ENCODE measurements around the gene PPP1R7.

PPP1R7 gene

DNA sequence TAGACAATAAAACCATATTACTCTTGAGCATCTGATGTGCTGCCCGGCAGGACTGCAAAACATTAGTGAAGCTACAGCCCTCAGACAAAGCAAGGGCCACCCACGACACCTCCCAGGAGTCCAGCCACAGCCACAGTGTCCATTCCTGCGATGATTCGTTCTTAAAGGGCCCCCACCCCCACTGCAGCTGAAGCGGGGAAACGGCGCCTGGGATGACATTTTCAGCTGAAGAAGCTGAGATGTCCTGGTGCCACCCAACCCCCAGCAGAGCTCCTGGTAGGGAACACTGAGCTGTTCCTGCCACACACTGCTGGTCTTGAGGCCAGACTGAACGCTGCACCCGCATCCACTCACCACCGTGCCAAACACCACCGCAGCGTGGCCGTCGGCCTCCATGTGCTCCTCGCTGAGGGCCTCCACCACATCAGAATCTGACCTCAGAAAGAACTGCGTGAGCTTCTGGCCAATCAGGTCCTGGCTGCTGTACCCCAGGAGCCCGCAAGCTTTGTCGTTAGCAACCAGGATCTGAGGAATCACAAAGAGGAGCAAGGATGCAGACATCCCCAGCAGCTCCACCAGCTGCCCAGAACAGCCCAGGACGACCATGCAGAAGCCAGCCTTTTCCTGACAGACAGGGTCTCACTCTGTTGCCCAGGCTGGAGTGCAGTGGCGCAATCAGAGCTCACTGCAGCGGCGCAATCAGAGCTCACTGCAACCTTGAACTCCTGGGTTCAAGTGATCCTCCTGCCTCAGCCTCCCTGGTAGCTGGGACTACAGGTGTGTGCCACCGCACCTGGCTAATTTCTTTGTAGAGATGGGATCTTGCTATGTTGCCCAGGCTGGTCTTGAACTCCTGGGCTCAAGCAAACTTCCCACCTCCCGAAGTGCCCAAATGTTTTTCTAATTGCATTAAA, 10.5 kb upstream of the PPP1R7 start:
- DNase-seq (ENCODE audit: low spot score): no peak

DNA sequence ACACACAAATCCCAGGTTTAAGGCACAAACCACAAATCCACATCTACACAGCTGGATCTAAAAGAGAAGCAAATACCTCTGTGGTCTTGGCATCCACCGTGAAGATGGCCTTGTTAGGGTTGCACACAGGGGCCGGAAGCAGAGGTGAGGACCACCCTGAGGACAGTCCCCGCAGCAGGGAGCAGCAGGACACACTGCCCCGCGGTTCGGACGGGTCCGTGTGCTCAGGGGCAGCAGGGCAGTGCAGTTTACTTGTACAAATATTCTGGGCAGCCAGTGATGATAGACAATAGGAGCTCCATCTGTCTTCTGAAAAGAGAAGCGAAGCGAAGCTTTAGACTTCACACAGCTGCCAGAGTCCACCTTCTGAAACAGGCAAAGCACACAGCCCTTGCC, 9.8 kb upstream of the PPP1R7 start:
- DNase-seq (ENCODE audit: low spot score): no peak

DNA sequence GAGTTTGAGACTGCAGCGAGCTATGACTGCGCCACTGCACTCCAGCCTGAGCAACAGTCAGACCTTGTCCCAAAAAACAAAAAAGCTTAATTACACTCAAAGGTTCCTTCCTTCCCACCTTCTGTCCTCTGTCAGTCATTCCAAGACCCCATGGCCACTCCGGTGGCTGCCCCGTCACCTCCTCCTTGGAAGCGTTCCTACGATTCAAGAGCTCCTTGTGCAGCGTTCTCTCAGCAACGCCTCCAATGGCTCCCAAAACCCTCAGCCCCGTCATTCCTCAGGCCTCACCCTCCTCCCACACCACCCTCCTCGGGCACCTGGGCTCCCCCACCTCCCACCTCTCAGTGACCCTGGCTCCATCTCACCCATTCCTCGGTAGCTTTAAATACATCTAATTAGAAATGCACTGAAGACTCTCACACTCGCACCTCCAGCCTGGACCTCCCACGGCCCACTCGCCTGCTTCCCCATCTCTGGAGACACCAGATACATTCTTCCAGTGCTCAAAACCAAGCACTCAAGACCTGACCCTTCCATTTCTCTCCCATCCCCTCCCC, 9.0 kb upstream of the PPP1R7 start:
- DNase-seq (ENCODE audit: low spot score): no peak

DNA sequence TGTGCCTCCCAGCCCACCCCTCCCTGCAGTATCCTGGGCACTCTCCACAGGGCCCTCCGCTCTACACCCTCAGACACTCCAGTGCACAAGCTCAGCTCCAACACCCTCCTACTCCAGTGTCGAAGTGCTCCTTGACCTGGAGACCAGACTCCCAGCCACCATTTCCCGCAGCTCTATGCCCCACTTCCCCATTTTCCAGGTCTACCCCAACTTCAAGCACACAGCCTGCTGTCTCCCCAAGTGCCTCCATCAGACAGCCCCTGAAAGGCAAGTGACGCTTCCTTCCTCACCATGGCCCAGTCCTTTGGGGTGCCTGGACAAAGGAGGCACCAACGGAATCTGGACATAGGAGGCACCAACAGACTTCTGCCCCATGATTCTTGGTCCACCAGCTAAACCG, 8.2 kb upstream of the PPP1R7 start:
- DNase-seq (ENCODE audit: low spot score): no peak

DNA sequence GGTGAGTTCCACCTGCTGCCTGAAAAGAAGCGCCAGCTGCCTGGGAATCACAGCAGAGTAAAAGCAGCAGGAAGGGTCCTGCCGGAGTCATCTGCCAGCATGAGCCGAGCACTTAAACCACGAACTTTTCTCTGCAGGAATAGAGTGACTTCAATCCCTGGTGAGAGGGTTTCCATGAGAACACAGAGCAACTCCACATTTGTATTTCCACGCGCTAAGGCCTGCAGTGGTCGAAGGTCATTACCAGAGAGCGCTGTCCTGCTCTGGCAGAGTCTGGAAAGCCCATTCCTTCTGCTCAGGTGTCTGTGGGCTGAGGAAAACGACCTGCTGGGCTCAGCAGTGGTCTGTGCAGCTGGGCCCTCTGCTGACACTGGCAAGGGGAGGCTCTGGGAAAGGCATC, 7.7 kb upstream of the PPP1R7 start:
- DNase-seq (ENCODE audit: low spot score): no peak

DNA sequence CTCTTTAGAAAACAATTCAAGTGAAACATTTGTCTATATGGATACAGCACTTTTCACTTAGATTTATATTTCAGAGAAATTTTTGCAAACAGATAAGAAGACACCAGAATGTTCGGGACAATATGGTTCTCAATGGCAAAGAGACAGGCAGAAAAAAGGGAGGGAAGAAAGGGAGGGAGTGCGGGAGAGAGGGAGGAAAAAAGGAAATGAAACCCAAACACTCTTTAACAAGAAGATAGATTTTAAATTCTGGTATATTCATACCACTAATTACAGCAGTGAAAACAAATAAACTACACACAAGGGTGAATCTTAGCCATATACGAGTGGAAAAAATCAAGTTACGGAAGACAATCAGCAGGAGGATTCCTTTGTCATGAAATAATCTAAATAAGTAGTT, 4.0 kb upstream of the PPP1R7 start:
- DNase-seq (ENCODE audit: low spot score): no peak

DNA sequence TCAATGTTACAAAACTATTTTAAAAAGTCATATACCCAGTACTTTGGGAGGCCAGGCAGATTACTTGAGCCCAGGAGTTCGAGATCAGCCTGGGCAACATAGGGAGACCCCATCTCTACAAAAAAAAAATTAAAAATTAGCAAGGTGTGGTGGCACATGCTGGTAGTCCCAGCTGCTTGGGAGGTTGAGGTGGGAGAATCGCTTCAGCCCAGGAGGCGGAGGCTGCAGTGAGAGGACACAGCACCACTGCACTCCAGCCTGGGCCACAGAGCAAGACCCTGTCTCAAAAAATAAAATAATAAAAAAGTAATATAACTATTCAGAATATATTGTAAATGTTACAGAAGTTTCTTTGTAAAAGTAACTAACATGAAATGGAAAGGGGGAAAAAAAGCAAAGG, 2.9 kb upstream of the PPP1R7 start:
- no peak for DNase-seq (ENCODE audit: low spot score)

DNA sequence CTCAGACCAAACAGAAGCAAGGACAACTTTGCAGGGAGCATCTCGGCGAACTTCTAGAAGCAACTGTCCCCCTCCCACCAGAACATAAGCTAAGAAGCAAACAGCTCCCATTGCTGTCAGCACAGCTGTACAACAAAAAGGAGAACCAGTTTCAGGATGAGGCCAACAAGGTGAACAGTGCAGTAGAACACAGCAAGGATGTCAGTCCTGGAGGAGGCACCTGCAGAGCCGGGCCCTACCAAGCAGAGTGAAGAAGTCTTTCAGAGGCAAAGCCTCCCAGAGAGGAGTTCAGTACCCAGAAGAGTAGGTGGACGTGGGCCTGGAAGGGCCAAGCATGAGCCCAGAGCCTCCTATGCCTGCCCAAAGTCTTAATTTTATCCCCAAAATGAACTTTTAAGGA, 2.0 kb upstream of the PPP1R7 start:
- DNase-seq (ENCODE audit: low spot score): no peak

DNA sequence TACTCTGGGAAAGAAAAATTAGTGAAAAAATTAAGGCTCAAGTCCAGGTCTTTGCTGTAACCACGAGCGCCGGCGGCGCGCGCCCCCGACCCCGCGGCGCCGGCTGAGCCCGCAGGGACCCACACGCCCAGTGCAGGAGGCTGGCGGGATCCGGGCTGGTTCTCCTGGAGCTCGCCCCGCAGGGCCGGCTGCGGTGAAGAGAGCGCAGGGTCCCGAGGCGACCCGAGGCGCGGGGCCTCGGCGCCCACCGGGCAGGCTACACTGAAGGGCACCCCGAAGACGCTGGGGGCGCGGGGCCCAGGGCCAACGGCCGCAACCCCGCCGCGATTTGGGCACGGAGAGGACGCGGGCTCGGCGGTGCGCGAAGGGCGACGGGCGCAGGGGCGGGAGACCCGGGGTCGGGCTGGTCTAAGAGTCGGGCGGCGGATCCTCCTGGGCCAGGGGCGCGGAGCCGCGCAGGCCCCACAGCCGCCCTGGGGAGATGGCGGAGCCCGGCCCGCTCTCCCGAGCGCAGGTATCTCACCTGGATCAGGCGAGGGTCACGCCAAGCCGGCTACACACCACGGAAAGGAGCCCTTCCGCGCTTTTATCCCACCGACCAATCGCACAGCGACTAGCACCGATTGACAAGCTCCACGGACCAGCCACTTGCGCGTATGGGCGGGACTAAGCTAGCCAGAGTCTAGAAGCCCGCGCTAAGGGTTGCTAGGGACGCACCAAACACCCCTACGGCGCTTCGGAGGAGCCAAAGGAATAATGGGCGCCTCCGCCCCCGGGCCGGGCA, 1.2 kb upstream of the PPP1R7 start, which contains the start of gene PASK:
Gene PASK (minus strand): TSS at position 582 of the 784 bp plus-strand sequence. CDS start 6,440 bp downstream, outside the sequence.
- peak; percentile 93 for DNase-seq (ENCODE audit: low spot score)

DNA sequence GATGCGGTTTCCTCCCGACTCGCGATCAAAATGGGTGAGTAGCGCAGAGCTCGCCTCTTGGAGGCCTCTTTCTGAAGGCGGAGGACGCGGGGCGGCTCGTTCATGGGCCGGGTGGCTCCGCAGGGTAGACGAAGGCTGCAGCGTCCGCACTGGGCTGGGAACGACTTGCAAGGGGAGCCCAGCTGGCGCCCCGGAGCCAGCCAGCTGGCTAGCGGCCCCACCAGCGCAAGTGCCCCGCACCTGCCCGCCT, 667 bp upstream of the PPP1R7 start:
- DNase-seq (ENCODE audit: low spot score): no peak

DNA sequence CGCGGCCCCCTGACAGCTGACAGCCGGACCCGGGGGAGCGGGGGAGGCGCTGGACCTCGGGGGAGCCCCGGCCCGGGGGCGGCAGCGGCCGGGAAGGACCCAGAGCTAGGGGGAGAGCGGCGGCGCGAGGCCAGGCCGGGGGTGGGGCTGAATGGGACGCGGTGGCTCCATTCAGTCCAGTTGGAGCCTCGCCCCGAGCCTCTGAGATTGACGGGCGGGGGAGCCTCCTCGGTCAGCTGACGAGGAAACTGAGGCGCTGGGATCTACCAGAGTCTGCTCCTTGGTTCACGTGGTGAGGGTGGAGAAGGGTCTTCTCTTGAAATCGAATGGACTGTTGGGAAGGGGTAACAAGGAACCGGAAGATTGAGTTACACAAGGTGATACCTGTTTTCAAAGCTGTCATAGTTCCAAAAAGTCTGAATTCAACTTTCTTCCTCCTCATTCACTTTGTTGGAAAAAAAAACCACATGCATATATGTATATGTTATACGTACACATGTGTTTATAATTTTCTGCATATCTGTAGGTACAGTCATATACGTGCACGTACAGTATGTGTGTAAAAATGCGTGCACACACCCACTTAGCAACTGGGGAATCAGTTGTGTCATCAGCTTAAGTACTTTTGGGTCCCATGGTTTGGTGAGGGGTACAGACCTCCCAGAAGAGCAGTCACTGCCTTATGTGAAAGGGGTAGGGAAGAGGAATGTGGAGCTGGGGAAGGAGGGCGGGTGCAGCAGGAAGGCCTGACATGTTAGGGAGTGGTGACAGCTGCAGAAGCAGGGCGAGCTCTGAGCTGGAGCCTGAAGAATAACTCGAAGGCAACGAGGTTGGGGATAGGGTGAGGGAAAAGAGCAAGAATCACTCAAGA, 628 bp downstream of the PPP1R7 start:
- no peak for DNase-seq (ENCODE audit: low spot score)

DNA sequence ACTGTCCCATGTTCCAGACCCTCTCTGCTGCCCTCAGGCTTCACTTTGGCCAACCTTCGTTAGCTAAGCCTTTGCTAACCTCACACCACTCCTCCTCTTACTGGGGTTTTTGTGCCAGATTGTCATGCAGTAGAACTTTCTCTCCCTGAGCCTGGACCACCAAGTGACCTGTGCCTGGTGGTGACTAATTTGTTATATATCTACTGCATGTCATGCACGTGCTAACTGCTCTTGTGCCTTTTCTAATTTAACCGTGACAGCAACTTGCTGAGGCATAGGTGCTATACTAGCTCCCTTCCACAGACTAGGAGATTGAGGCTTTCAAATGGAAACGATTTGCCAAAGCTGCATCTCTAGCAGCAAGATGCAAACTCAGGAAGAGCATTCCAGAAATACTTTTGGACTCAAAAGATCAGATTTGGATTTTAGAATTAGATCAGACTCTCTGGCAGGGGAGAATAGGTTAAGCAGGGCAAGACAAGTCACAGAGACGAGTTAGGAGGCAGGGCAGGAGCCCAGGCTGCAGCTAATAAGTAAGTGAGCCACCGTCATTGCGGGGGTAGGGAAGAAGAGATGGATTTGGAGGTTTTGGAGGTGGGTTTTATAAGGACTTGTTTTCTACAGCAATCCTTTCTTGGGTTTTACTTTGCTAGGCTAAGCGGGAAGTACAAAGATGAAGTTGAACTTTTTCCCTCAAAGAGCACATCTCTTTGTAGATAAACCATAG, 1.8 kb downstream of the PPP1R7 start:
- DNase-seq (ENCODE audit: low spot score): no peak

DNA sequence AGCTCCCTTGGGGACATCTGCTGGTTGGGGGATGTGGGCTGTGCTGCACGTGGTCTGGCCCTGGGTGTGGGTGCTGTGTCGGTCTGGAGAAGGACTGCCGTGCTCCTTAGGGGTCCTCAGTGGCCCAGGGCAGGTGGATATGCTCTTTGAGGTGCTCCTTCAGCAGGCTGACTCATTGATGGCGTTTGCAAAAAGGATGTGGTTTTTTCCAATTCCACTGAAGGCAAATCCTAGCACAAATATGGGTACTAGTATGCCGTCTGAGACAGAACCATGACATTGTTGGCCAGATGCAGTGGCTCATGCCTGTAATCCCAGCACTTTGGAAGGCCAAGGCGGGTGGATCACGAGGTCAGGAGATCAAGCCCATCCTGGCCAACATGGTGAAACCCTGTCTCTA, 3.3 kb downstream of the PPP1R7 start:
- DNase-seq (ENCODE audit: low spot score): no peak

DNA sequence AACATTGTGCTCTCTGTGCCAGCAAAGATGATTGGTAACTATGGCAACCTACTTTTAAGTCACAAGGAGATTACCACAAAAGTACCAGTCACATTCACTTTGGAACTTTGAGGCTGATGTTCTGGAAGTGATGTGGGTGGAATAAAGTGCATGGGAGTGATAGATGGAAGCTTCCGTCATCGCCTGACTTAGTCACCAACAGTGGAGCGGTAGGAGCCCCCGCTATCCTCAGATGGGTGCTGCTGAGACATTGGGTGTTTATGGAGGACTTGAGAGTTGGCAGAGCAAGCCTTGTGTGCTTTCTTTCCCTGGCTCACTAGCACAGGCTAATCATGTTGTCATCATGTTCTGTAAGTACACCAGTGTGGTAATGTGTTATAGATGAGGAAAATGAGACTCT, 4.6 kb downstream of the PPP1R7 start:
- no peak for DNase-seq (ENCODE audit: low spot score)

DNA sequence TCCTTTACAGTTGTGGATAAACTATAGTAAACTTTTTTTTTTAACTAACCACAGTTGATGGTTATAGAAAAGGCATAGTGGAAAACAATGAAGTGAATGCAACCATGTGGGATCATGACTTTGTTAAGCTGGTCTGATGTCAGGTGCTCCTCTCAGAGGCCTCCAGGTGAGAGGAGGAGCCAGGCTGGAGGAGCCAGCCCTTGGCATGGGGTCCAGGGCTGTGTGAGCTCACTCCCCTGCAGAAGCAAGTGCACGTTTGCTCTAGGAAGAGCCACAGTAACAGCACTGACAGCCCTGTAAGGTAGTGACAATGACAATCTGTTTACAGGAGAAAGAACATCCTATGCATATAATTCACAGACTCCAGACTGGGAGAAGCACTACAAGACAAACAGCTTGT, 5.7 kb downstream of the PPP1R7 start:
- DNase-seq (ENCODE audit: low spot score): no peak

DNA sequence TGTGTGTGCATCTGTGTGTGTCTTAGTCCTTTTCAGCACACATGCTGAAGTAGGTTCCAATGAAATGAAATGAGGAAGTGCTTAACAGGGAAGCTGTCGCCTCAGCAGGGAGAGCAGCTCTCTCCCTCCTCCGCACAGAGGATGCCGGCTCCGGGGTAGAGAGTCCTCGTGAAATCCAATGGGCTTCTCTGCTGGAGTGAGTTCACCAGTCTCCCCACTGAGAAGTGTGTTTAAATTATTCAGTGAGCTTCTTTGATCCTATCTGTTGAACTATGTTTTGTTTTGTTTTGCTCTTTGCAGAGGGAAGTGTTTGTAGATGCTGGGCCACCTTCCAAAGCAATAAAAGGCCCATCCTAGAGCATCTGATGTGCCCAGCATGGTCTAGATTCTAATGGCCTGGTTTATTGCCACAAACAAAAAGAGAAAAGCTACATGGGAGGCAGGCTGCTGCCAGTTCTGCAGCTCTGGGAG, 6.7 kb downstream of the PPP1R7 start:
- DNase-seq (ENCODE audit: low spot score): no peak

DNA sequence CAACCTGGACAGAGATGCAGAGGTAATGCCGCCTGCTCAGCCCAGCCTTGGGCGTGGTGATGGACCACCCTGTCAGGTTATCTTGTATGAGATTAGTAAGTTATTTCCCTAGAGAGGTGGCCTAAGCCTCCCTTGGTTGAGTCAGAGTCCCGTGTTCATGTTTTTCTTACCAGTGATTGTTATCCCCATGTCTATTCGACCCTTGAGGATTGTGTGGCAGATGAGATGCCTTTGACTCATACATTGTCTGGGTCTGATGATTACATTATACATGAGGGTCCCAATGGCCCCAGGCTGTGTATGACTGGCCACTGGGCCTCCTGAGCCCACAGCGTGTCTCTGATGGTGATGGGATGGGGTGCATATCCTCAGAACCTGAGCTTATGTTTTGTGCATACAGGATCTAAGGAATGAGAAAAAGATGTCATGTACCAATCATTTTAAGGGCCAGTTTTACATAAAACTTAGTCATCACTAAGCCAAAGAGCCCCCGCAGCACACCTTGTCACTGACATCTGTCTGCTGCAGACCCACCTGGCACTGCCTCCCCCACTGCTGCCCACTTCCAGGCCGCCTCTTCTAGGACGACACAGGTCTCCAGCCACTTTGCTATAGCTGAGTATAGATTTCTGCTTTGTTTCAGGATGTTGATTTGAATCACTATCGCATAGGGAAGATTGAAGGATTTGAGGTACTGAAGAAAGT, 7.7 kb downstream of the PPP1R7 start:
- no peak for DNase-seq (ENCODE audit: low spot score)

DNA sequence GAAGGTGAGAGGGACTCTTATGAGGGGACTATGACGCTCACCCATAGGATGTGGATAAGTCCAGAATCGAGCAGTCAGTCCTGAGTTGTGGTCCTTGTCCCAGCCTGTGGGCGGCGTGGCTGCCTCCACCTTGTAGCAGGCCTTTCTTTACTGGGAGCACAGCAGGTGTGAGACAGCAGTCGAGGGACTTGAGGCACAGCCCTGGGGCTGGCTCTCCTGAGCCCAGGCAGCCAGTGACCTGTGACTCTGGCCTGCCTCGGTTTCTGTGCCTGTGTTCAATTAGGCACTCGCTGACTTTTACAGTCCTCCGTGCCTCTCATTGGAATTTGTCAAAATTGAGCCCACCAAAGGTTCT, 8.3 kb downstream of the PPP1R7 start:
- DNase-seq (ENCODE audit: low spot score): no peak

DNA sequence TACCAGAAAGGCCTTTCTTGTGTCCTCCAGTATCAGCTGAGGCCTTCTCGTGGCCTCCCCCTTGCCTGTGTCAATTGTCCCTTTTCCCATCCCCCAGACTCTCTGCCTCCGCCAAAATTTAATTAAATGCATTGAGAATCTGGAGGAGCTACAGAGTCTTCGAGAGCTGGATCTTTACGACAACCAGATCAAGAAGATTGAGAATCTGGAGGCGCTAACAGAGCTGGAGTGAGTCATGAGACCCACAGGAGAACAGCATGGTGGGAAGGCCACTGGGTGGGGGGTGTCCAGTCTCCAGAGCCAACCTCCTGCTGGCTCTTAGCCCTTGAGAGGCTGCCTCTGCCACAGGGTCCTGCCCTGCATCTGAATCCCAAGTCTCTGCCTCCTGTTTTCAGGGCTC, 8.8 kb downstream of the PPP1R7 start:
- DNase-seq (ENCODE audit: low spot score): peak; percentile 26

DNA sequence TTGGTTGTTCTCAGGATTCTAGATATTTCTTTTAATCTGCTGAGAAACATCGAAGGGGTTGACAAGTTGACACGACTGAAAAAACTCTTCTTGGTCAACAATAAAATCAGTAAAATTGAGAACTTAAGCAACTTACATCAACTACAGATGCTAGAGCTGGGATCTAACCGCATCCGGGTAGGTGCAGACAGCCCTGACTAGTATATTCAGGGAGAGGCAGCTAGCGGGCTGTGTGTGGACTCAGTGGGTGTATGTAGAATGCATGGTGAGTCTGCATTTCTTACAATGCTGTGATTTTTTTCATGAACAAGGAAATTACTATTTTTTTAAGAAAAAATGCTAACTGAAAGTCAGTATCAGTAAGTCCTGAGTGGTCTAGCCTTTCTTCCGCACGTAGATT, 10.1 kb downstream of the PPP1R7 start:
- no peak for DNase-seq (ENCODE audit: low spot score)

Data from SK-N-DZ (cell line).